Measurements from ENCODE around the gene TBRG4.

DNA sequence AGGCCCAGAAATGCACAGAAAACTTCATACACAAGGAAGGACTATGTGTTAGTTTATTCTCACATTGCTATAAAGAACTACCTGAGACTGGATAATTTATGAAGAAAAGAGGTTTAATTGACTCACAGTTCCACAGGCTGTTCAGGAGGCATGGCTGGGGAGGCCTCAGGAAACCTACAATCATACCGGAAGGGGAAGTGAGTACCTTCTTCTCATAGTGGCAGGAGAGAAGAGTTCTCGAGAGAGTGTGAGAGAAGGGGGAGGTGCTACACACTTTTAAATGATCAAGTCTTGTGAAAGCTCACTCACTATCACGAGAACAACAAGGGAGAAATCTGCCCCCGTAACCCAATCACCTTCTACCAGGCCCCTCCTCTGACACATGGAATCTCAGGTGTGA lies 29.3 kb upstream of the TBRG4 start:
- TF ChIP-seq CTCF (IDR thresholded peaks at IDR 0.05; ENCODE audit: borderline replicate concordance, extremely low read depth, low read length, poor library complexity, severe bottlenecking) (no peak), EZH2 (IDR thresholded peaks at IDR 0.05; ENCODE audit: borderline replicate concordance, low read depth, low read length, severe bottlenecking) (no peak)
